Thyroid gland (tissue), 4 donors: ENCODE results near the gene TOM1. TPM values are rescaled to one million over a fixed set of nuclear protein-coding genes. Genes with fewer than 3 reads are reported as not detected.
A peak's percentile ranks its signal among the peaks of the same experiment; 100 is the strongest.

Experiments
- DNase-seq, 2 donors: peaks; one replicate each; pipeline ENCODE4 v3.0.0-alpha.2; 2019
- H3K27ac ChIP-seq, 3 donors: fragments of 200-600 bp; sonication (generic); 1 replicate in 2 of 3; 2 replicates in 1 of 3; pipeline ENCODE4 v1.5.1; 2016 to 2019; ENCODE audit warnings: mild to moderate bottlenecking in 1 of 3, moderate library complexity in 1 of 3
- H3K27me3 ChIP-seq: fragments of 200-600 bp; sonication (generic); one replicate; pipeline ENCODE4 v1.5.1; 2019
- H3K36me3 ChIP-seq, 2 donors: fragments of 200-600 bp; sonication (generic); one replicate each; pipeline ENCODE4 v1.5.1; 2016 to 2019
- H3K4me1 ChIP-seq, 2 donors: fragments of 200-600 bp; sonication (generic); one replicate each; pipeline ENCODE4 v1.5.1; 2017 to 2019
- H3K4me3 ChIP-seq, 3 donors: fragments of 200-600 bp; sonication (generic); replicated peaks in 1 of 3; 1 replicate in 2 of 3; 2 replicates in 1 of 3; pipeline ENCODE4 v1.5.1; 2016; ENCODE audit warnings: mild to moderate bottlenecking in 1 of 3
- H3K9me3 ChIP-seq: fragments of 200-600 bp; sonication (generic); one replicate; pipeline ENCODE4 v1.5.1; 2017
- CTCF ChIP-seq, 6 experiments: fragments of 200-600 bp in 3 of 6; fragments of 450-650 bp in 3 of 6; sonication (generic) in 3 of 6; IDR thresholded peaks; one replicate each; pipeline ENCODE4 v1.5.1; 2016 to 2019; ENCODE audit warnings: antibody characterized with exemption in 6 of 6, mild to moderate bottlenecking in 2 of 6, inconsistent platforms in 1 of 6, moderate library complexity in 1 of 6
- POLR2A ChIP-seq, 2 donors: fragments of 450-650 bp; IDR thresholded peaks; one replicate each; pipeline ENCODE4 v1.6.1; 2017; ENCODE audit warnings: antibody characterized with exemption in 2 of 2, mild to moderate bottlenecking in 2 of 2, moderate library complexity in 1 of 2
- WGBS, 2 donors: methylation state at CpG; one replicate each; pipeline ENCODE4 v1.1.5; 2017; 5-methylcytosine and 5-hydroxymethylcytosine counted together
- intact Hi-C: fragments of 100-400 bp; cut with DNase I; formaldehyde crosslinking; loops from one replicate; pipeline ENCODE4 v1.15.1; 2023
- total RNA-seq, 4 donors: library from RNA; depleted of rRNA; stranded (reverse); fragments of >200 nt; gene quantifications; one replicate each; pipeline ENCODE4 v1.2.3, GENCODE V29; 2016

Gene TOM1
- total RNA-seq, 4 donors from 2014 or later, result 60.5 to 87.1 (median 79.9) TPM

GRCh38 chr22:35314161-35314942 lies 14.7 kb downstream of the TOM1 start:
- Histone ChIP-seq H3K27me3 (no peaks in the 10 kb centered on the region), H3K27ac (peak overlapping the region; percentile 73 to 88 (median 78)), H3K9me3 (no peaks in the 10 kb centered on the region), H3K4me3 (no peak overlapping the region), H3K36me3 (peaks cover 10 to 14% of the 10 kb centered on the region in 2 donors), H3K4me1 (peaks cover 32 to 47% of the 10 kb centered on the region in 2 donors)
- WGBS, 2 donors, result 80 to 88% methylated on average over 16 of the region's 16 CpGs
- no peak for TF ChIP-seq CTCF (IDR thresholded peaks at IDR 0.05)
- no peak for TF ChIP-seq POLR2A (IDR thresholded peaks at IDR 0.05)
- peak in 1 of 2 donors; percentile 13 for DNase-seq
- intact Hi-C loops, result no loop called here

- TF ChIP-seq CTCF (IDR thresholded peaks at IDR 0.05) (no peak), POLR2A (IDR thresholded peaks at IDR 0.05) (no peak)
- H3K27me3 ChIP-seq, result no peaks in the 10 kb centered on the region
- WGBS, 2 donors, result 80 to 85% methylated on average over 10 of the region's 12 CpGs
- H3K9me3 ChIP-seq, result no peaks in the 10 kb centered on the region
- peaks cover 10 to 23% of the 10 kb centered on the region in 2 donors for H3K36me3 ChIP-seq
- peak in 1 of 2 donors; percentile 26 for DNase-seq
- H3K27ac ChIP-seq, result peak overlapping the region; percentile 22 to 73 (median 60)
- no peak overlapping the region for H3K4me3 ChIP-seq
- intact Hi-C loops, result no loop called here
- peaks cover 32 to 47% of the 10 kb centered on the region in 2 donors for H3K4me1 ChIP-seq
Measured at GRCh38 chr22:35315141-35315854, 15.6 kb downstream of the TOM1 start.

GRCh38 chr22:35315855-35316745 lies 16.4 kb downstream of the TOM1 start:
- 64 to 75% methylated on average over 26 of the region's 27 CpGs for WGBS, 2 donors
- H3K27ac ChIP-seq, result peak overlapping the region; percentile 22 to 73 (median 60)
- H3K27me3 ChIP-seq, result no peaks in the 10 kb centered on the region
- intact Hi-C loops, result no loop called here
- TF ChIP-seq CTCF (IDR thresholded peaks at IDR 0.05) (no peak), POLR2A (IDR thresholded peaks at IDR 0.05) (no peak)
- no peak overlapping the region for H3K4me3 ChIP-seq
- peak; percentile 75 to 82 for DNase-seq
- H3K9me3 ChIP-seq, result no peaks in the 10 kb centered on the region
- H3K4me1 ChIP-seq, result peaks cover 32 to 47% of the 10 kb centered on the region in 2 donors
- H3K36me3 ChIP-seq, result peaks cover 10 to 23% of the 10 kb centered on the region in 2 donors

GRCh38 chr22:35316751-35317150 lies 17.1 kb downstream of the TOM1 start:
- Histone ChIP-seq H3K4me3 (no peak overlapping the region), H3K27ac (no peak overlapping the region), H3K36me3 (peaks cover 11 to 23% of the 10 kb centered on the region in 2 donors), H3K27me3 (no peaks in the 10 kb centered on the region), H3K4me1 (peaks cover 32 to 46% of the 10 kb centered on the region in 2 donors), H3K9me3 (no peaks in the 10 kb centered on the region)
- no peak for TF ChIP-seq POLR2A (IDR thresholded peaks at IDR 0.05)
- TF ChIP-seq CTCF (IDR thresholded peaks at IDR 0.05), result no peak
- WGBS, 2 donors, result 92 to 98% methylated on average over 7 of the region's 7 CpGs
- intact Hi-C loops, result no loop called here
- no peak for DNase-seq
